Pancreas (tissue), 10 donors: ENCODE results near the gene CDK11B. TPM values are rescaled to one million over a fixed set of nuclear protein-coding genes. Genes with fewer than 3 reads are reported as not detected.
"Not testable (repeated sequence)": the region's sequence is repeated elsewhere in the genome, so short reads cannot be mapped to it uniquely, and the experiment has no call there.

Experiments used
- ATAC-seq, 4 donors: fragments of 200-7000 bp; cut with Tn5 transposase; one replicate each; pipeline versions ENCODE4 v1.8.0 to v1.9.1; 2020; ENCODE audit warnings: mild to moderate bottlenecking in 4 of 4, moderate library complexity in 4 of 4
- DNase-seq, 6 donors: peaks; one replicate each; pipeline ENCODE4 v3.0.0-alpha.2; 2020
- FAIRE-seq: peaks from 2 replicates; lab custom pipeline; 2012; peaks lifted over from hg19 to GRCh38; lab: Jason Lieb, UNC
- H3K27ac ChIP-seq, 4 donors: fragments of 200-600 bp; sonication (generic); 1 replicate in 3 of 4; 2 replicates in 1 of 4; pipeline versions ENCODE4 v1.5.0 to v1.8.0; 2020
- H3K27me3 ChIP-seq, 4 donors: fragments of 200-600 bp; one replicate each; pipeline ENCODE4 v1.8.0; 2021
- H3K36me3 ChIP-seq, 3 donors: fragments of 200-600 bp; sonication (generic) in 1 of 3; one replicate each; pipeline versions ENCODE4 v1.5.0 to v1.8.0; 2020 to 2021
- H3K4me1 ChIP-seq, 3 donors: fragments of 200-600 bp; one replicate each; pipeline ENCODE4 v1.8.0; 2021
- H3K4me3 ChIP-seq, 4 donors: fragments of 200-600 bp; sonication (generic) in 2 of 4; one replicate each; pipeline versions ENCODE4 v1.5.0 to v1.8.0; 2020 to 2021
- H3K9me3 ChIP-seq, 4 donors: fragments of 200-600 bp; one replicate each; pipeline ENCODE4 v1.8.0; 2021
- WGBS, 2 donors: extraction: QIAGEN DNeasy Blood & Tissue Kit; methylation state at CpG; one replicate each; pipeline ENCODE4 v1.1.7; 2013; 5-methylcytosine and 5-hydroxymethylcytosine counted together
- intact Hi-C, 3 donors: fragments of 100-400 bp; cut with DNase I; formaldehyde crosslinking; loops; one replicate each; pipeline versions ENCODE4 v1.11.1 to v1.14.2; 2022
- polyA plus RNA-seq, 2 donors: library from polyadenylated mRNA; stranded (reverse); fragments of 200-250 nt; gene quantifications; one replicate each; pipeline ENCODE4 v1.2.3, GENCODE V29; 2013
- total RNA-seq, 6 donors: library from RNA; stranded (reverse); fragmentation: NEBNext Ultra II Directional in 4 of 6; extraction: Animal tissue kit (Norgen Biotek cat#: 25700) in 4 of 6; gene quantifications; one replicate each; pipeline versions ENCODE4 v1.2.1 to v1.2.4, GENCODE V29; 2021 to 2023
- TF ChIP-seq, protein P1 (sequence below), 4 donors: fragments of 200-600 bp; sonication (generic) in 3 of 4; IDR thresholded peaks; one replicate each; pipeline versions ENCODE4 v1.5.0 to v1.8.0; 2021; ENCODE audit warnings: antibody characterized with exemption in 4 of 4
- donor health status: healthy with polysubstance abuse.
- donor health status: DM: no; HTN: no; CAD: no; lungs with moderate emphysema.
- donor health status: DM: no; HTN: no; CAD: no.
- donor health status: control.
- donor health status: control.
- donor health status: Bipolar disorder and iron deficiency.
- donor health status: DM: yes; HTN: yes; CAD: no.
- donor health status: DM: no; HTN: no; CAD: no.
- donor health status: DM: no; HTN: no; CAD: no.
- donor health status: DM: yes; HTN: yes; CAD: no.

CDK11B gene
- total and polyA plus RNA-seq, 8 donors: 9.0 to 31.8 (median 10.9) TPM

- WGBS, 2 donors: 96 to 98% methylated on average over 15 of the region's 15 CpGs
- H3K27me3 ChIP-seq: no peaks in the 10 kb centered on the region
- ATAC-seq: no peak
- H3K9me3 ChIP-seq: no peaks in the 10 kb centered on the region
- H3K4me3 ChIP-seq: no peak overlapping the region
- peaks cover 10 to 13% (median 11%) of the 10 kb centered on the region in 3 donors for H3K36me3 ChIP-seq
- peaks cover 0 to 16% (median 0%) of the 10 kb centered on the region in 3 donors for H3K4me1 ChIP-seq
- TF ChIP-seq, protein P1, sequence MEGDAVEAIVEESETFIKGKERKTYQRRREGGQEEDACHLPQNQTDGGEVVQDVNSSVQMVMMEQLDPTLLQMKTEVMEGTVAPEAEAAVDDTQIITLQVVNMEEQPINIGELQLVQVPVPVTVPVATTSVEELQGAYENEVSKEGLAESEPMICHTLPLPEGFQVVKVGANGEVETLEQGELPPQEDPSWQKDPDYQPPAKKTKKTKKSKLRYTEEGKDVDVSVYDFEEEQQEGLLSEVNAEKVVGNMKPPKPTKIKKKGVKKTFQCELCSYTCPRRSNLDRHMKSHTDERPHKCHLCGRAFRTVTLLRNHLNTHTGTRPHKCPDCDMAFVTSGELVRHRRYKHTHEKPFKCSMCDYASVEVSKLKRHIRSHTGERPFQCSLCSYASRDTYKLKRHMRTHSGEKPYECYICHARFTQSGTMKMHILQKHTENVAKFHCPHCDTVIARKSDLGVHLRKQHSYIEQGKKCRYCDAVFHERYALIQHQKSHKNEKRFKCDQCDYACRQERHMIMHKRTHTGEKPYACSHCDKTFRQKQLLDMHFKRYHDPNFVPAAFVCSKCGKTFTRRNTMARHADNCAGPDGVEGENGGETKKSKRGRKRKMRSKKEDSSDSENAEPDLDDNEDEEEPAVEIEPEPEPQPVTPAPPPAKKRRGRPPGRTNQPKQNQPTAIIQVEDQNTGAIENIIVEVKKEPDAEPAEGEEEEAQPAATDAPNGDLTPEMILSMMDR (IDR thresholded peaks at IDR 0.05): no peak
- no peak overlapping the region for H3K27ac ChIP-seq
- FAIRE-seq: no peak
- intact Hi-C loops: no loop called here
- peak in 2 of 6 donors; percentile 47 to 51 for DNase-seq
These were observed 7.7 kb upstream of the CDK11B start for GRCh38 chr1:1666526-1666925.

- no peak overlapping the region for H3K4me3 ChIP-seq
- TF ChIP-seq, protein P1 (IDR thresholded peaks at IDR 0.05): no peak
- intact Hi-C loops: no loop called here
- H3K27me3 ChIP-seq: no peaks in the 10 kb centered on the region
- no peak for FAIRE-seq
- H3K36me3 ChIP-seq: peaks cover 10 to 13% (median 11%) of the 10 kb centered on the region in 3 donors
- H3K27ac ChIP-seq: peak overlapping the region in 2 of 4 donors; percentile 60 to 76
- peaks cover 0 to 16% (median 0%) of the 10 kb centered on the region in 3 donors for H3K4me1 ChIP-seq
- DNase-seq: peak in 3 of 6 donors; percentile 57 to 71 (median 63)
- 83 to 85% methylated on average over 25 of the region's 25 CpGs for WGBS, 2 donors
- no peaks in the 10 kb centered on the region for H3K9me3 ChIP-seq
- ATAC-seq: peak in 1 of 4 donors; percentile 21
These were observed 7.0 kb upstream of the CDK11B start for GRCh38 chr1:1665815-1666251.

GRCh38 chr1:1664941-1665814, 6.4 kb upstream of the CDK11B start:
- no peaks in the 10 kb centered on the region for H3K9me3 ChIP-seq

DNA sequence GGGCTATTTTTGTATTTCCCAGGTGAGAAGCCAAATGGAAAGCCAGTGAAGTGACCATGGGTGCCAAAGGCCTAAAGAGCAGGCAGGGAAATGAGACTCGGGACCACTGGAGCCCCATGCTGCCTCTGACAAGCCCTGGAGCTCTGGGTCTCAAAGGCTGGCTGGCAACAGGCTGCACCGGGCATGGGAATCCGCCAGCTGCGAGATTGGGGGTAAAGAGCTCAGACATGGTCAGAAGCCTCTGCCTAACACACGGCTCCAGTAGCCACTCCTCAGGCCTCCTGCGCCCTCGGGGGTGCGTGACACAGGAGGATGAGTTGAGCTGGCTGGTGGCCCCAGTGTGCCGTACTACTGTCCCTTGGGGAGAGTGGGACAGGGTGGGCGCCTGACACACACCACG, 5.5 kb upstream of the CDK11B start:
- H3K9me3 ChIP-seq, H3K4me3 ChIP-seq, intact Hi-C loops, FAIRE-seq, H3K27me3 ChIP-seq: not testable (repeated sequence)
- peak in 3 of 4 donors; percentile 70 to 83 (median 75) for ATAC-seq
- Histone ChIP-seq H3K4me1 (peaks cover 0 to 16% (median 0%) of the 10 kb centered on the region in 3 donors), H3K36me3 (peaks cover 10 to 13% (median 11%) of the 10 kb centered on the region in 3 donors), H3K27ac (peak overlapping the region in 3 of 4 donors; percentile 26 to 76 (median 60))
- WGBS, 2 donors: 25 to 47% methylated on average over 1 to 4 of the region's 11 CpGs
- peak in 5 of 6 donors; percentile 76 to 84 (median 81) for DNase-seq

More at GRCh38 chr1:1664941-1665814, 6.4 kb upstream of the CDK11B start:
- Histone ChIP-seq H3K27ac (peak overlapping the region in 3 of 4 donors; percentile 26 to 76 (median 60)), H3K4me1 (peaks cover 0 to 16% (median 0%) of the 10 kb centered on the region in 3 donors), H3K27me3 (no peaks in the 10 kb centered on the region), H3K4me3 (no peak overlapping the region), H3K36me3 (peaks cover 10 to 13% (median 11%) of the 10 kb centered on the region in 3 donors)
- ATAC-seq: peak; percentile 4 to 15 (median 9)
- TF ChIP-seq, protein P1 (IDR thresholded peaks at IDR 0.05): no peak
- WGBS, 2 donors: 73 to 81% methylated on average over 26 to 27 of the region's 27 CpGs
- DNase-seq: peak in 2 of 6 donors; percentile 16 to 69
- intact Hi-C loops: no loop called here
- no peak for FAIRE-seq

DNA sequence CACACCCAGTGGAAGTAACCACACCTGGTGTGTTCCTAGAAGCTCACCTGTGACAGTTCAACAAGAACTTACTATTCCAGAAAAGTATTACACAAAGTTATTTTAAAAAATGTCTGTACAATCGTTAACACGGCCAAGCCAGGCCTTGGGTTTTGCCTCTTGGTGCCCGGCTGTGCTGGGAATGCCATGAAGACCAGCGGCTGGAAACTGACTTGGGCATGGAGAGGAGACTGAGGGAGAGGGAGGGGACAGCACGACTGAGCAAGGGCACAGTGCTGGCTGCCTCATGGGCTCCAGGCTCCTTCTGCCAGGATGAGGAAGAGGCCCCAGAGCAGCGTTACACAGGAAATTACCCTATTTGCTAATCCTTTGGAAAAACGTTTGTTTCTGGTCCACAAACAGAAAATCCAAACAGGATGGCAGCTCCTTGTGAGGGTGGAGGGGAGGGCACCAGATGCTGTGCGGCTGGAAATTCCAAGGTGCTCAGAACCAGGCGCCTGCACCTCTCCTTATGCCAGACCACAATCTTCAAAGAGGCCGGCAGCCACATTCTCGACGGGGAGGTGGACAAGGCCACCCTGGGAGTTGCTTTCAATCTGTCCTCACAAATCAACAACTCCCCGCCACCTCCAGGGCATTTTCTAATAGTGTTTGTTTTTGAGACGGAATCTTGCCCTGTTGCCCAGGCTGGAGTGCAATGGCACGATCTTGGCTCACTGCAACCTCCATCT, 4.2 kb upstream of the CDK11B start:
- H3K27me3 ChIP-seq, H3K4me3 ChIP-seq, intact Hi-C loops, FAIRE-seq, H3K9me3 ChIP-seq: not testable (repeated sequence)
- WGBS, 2 donors: 47 to 52% methylated on average over 15 of the region's 15 CpGs
- H3K27ac ChIP-seq: peak overlapping the region in 2 of 4 donors; percentile 58 to 70
- ATAC-seq (peak in 2 of 4 donors; percentile 5 to 10), DNase-seq (peak in 2 of 6 donors; percentile 28 to 53)
- peaks cover 0 to 16% (median 0%) of the 10 kb centered on the region in 3 donors for H3K4me1 ChIP-seq
- peaks cover 10 to 13% (median 11%) of the 10 kb centered on the region in 3 donors for H3K36me3 ChIP-seq

GRCh38 chr1:1662392-1662791, 3.6 kb upstream of the CDK11B start:
- 44 to 74% methylated on average over 5 to 9 of the region's 9 CpGs for WGBS, 2 donors
- intact Hi-C loops, H3K4me3 ChIP-seq, DNase-seq, H3K9me3 ChIP-seq, H3K27me3 ChIP-seq, FAIRE-seq, ATAC-seq: not testable (repeated sequence)
- peak overlapping the region in 2 of 4 donors; percentile 58 to 70 for H3K27ac ChIP-seq
- peaks cover 0 to 16% (median 0%) of the 10 kb centered on the region in 3 donors for H3K4me1 ChIP-seq
- H3K36me3 ChIP-seq: peaks cover 10 to 13% (median 11%) of the 10 kb centered on the region in 3 donors

DNA sequence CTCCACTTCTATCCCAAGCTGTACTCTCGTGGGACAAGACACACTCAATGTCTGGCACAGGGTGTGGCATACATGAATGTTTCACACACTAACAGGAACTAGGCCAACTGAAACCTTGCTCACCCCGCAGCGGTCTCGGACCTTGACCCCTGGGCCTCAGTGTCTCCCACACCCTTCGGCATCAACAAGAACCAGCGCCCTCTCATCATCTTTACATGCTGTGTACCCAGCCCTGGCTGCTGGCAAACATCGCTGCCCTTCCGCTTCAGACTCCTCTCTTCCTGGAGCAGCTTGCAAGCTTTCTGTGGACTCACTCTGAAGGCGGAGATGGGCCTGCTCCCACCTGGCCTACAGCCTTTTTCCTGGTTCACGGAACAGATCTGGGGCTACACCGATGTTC, 10.5 kb downstream of the CDK11B start:
- intact Hi-C loops, H3K4me3 ChIP-seq, H3K4me1 ChIP-seq, H3K9me3 ChIP-seq, H3K27me3 ChIP-seq, H3K27ac ChIP-seq: not testable (repeated sequence)
- FAIRE-seq (peak; percentile 34), DNase-seq (peak in 3 of 6 donors; percentile 4 to 41 (median 18)), ATAC-seq (peak in 1 of 4 donors; percentile 33)
- 83 to 87% methylated on average over 11 of the region's 11 CpGs for WGBS, 2 donors
- peaks cover 0 to 23% (median 0%) of the 10 kb centered on the region in 3 donors for H3K36me3 ChIP-seq

- H3K36me3 ChIP-seq: peaks cover 0 to 17% (median 0%) of the 10 kb centered on the region in 3 donors
- FAIRE-seq, H3K27me3 ChIP-seq, H3K4me3 ChIP-seq, intact Hi-C loops, H3K9me3 ChIP-seq, H3K27ac ChIP-seq, H3K4me1 ChIP-seq: not testable (repeated sequence)
- ATAC-seq (peak in 1 of 4 donors; percentile 8), DNase-seq (peak in 3 of 6 donors; percentile 2 to 36 (median 29))
- 85 to 88% methylated on average over 17 of the region's 17 CpGs for WGBS, 2 donors
These were observed 11.1 kb downstream of the CDK11B start for GRCh38 chr1:1647567-1648241.
